Stomach (tissue), 4 donors: ENCODE results near the gene PAFAH1B1.

Experiments used
- CTCF ChIP-seq, 7 experiments: fragments of 450-650 bp in 4 of 7; fragments of 200-600 bp in 3 of 7; sonication (generic) in 3 of 7; IDR thresholded peaks; one replicate each; pipeline ENCODE4 v1.5.1; 2016 to 2019; ENCODE audit warnings: antibody characterized with exemption in 7 of 7, control low read depth in 2 of 7, mild to moderate bottlenecking in 1 of 7
- POLR2A ChIP-seq, 4 donors: fragments of 450-650 bp; IDR thresholded peaks; one replicate each; pipeline ENCODE4 v1.6.1; 2016; ENCODE audit warnings: antibody characterized with exemption in 4 of 4, control low read depth in 2 of 4, mild to moderate bottlenecking in 1 of 4, moderate library complexity in 1 of 4

- no peak for TF ChIP-seq POLR2A (IDR thresholded peaks at IDR 0.05)
- no peak for TF ChIP-seq CTCF (IDR thresholded peaks at IDR 0.05)
Measured at GRCh38 chr17:2687074-2687418, 93.6 kb downstream of the PAFAH1B1 start.
